H7 (cell line): Measurements from ENCODE around the gene TRIM37. TPM values are rescaled to one million over a fixed set of nuclear protein-coding genes. Genes with fewer than 3 reads are reported as not detected.
"Not testable (repeated sequence)": the region's sequence is repeated elsewhere in the genome, so short reads cannot be mapped to it uniquely, and the experiment has no call there.

Source experiments
- DNase-seq: peaks from one replicate; pipeline ENCODE4 v3.0.0; 2012
- H3K27me3 ChIP-seq: 2 replicates; pipeline ENCODE4 v1.6.0; 2011; ENCODE audit warnings: mild to moderate bottlenecking, low read length; ENCODE audit not compliant: control insufficient read depth, insufficient read depth
- H3K36me3 ChIP-seq: replicated peaks from 2 replicates; pipeline ENCODE4 v1.5.1; 2011; ENCODE audit warnings: low read length; ENCODE audit not compliant: control insufficient read depth, insufficient read depth
- H3K4me3 ChIP-seq: 2 replicates; pipeline ENCODE4 v1.5.1; 2011; ENCODE audit warnings: low read depth, mild to moderate bottlenecking, control low read depth, low read length, moderate library complexity; ENCODE audit not compliant: insufficient read depth
- total RNA-seq: library from RNA; depleted of rRNA; stranded (reverse); fragments of >200 nt; shearing (Covaris generic); gene quantifications from 2 replicates; pipeline ENCODE4 v1.2.3, GENCODE V29; 2014

The TRIM37 gene
- total RNA-seq, 1 experiment from 2014 or later, result 61.4 TPM

- H3K4me3 ChIP-seq, result no peak overlapping the region
- no peaks in the 10 kb centered on the region for H3K27me3 ChIP-seq
- DNase-seq, result no peak
- no peaks in the 10 kb centered on the region; the same call in 1 of the 2 replicates for H3K36me3 ChIP-seq
Measured at GRCh38 chr17:59094861-59095530, 11.7 kb downstream of the TRIM37 start.

GRCh38 chr17:59093702-59094231, 12.9 kb downstream of the TRIM37 start:
- no peak for DNase-seq
- H3K4me3 ChIP-seq, result no peak overlapping the region
- peaks cover 4% of the 10 kb centered on the region; the same call in 1 of the 2 replicates for H3K36me3 ChIP-seq
- H3K27me3 ChIP-seq, result no peaks in the 10 kb centered on the region

DNA sequence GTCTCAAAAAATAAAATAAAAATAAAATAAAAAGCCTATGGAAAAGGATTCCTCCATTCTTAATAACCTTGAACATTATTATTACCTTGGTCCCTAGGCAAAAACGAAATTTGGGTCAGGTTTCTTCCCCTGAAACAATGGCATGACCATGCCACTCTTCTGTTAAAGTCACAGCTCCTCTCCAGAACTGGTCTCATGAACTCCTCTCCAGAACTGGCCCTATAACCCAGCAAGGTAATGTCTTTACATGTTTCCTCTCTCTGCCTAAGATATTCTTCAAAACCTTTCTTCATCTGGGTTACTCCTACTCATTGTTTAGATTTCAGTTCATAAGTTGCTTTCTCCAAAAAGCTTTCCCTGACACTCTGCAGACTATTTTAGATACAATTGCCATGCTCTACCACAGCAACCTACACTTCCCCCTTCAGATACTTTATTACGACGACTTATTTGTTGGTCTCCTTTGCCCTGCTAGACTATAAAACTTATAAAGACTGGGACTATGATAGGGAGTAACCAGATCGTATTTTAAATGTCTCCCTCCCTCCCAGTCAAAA, 13.5 kb downstream of the TRIM37 start:
- no peaks in the 10 kb centered on the region for H3K27me3 ChIP-seq
- DNase-seq, result no peak
- H3K4me3 ChIP-seq, result no peak overlapping the region
- H3K36me3 ChIP-seq, result peaks cover 4% of the 10 kb centered on the region; the same call in 1 of the 2 replicates

- not testable (repeated sequence) for H3K27me3 ChIP-seq, DNase-seq, H3K36me3 ChIP-seq, H3K4me3 ChIP-seq
Measured at GRCh38 chr17:59090593-59090992, 16.1 kb downstream of the TRIM37 start.

GRCh38 chr17:59084154-59084553, 22.5 kb downstream of the TRIM37 start:
- H3K27me3 ChIP-seq, result no peaks in the 10 kb centered on the region
- peaks cover 5% of the 10 kb centered on the region for H3K36me3 ChIP-seq
- no peak for DNase-seq
- H3K4me3 ChIP-seq, result no peak overlapping the region

- H3K36me3 ChIP-seq, result peaks cover 5% of the 10 kb centered on the region
- no peaks in the 10 kb centered on the region for H3K27me3 ChIP-seq
- no peak for DNase-seq
- H3K4me3 ChIP-seq, result no peak overlapping the region
Measured at GRCh38 chr17:59074494-59074893, 32.2 kb downstream of the TRIM37 start.

- no peak for DNase-seq
- H3K36me3 ChIP-seq, result peaks cover 3% of the 10 kb centered on the region
Measured at GRCh38 chr17:59073972-59074371, 32.7 kb downstream of the TRIM37 start.

GRCh38 chr17:59069856-59070255, 36.8 kb downstream of the TRIM37 start:
- DNase-seq, result no peak
- Histone ChIP-seq H3K36me3 (peaks cover 3% of the 10 kb centered on the region), H3K4me3 (no peak overlapping the region), H3K27me3 (no peaks in the 10 kb centered on the region)

More at GRCh38 chr17:59073972-59074371, 32.7 kb downstream of the TRIM37 start:
- Histone ChIP-seq H3K27me3 (no peaks in the 10 kb centered on the region), H3K4me3 (no peak overlapping the region)

GRCh38 chr17:59067756-59068155, 38.9 kb downstream of the TRIM37 start:
- no peak for DNase-seq
- Histone ChIP-seq H3K36me3 (peaks cover 3% of the 10 kb centered on the region), H3K27me3 (no peaks in the 10 kb centered on the region), H3K4me3 (no peak overlapping the region)

DNA sequence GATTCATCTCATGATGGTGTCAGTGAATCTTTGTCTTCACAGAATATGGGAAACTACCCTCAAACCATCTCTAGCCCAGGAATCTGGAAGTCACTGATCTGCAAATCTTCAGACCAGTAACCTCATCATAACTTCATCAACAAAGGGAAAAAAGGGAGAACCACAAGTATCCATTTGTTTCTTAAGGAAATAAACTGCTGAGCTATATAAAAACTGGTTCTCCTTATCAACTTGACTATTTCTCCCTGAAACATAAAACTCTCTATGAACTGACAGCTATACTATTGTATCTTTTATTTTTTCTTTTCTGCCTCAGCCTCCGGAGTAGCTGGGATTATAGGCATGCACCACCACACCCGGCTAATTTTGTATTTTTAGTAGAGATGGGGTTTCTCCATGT, 39.3 kb downstream of the TRIM37 start:
- H3K27me3 ChIP-seq, result no peaks in the 10 kb centered on the region
- no peak for DNase-seq
- H3K4me3 ChIP-seq, result no peak overlapping the region
- peaks cover 3% of the 10 kb centered on the region for H3K36me3 ChIP-seq

DNA sequence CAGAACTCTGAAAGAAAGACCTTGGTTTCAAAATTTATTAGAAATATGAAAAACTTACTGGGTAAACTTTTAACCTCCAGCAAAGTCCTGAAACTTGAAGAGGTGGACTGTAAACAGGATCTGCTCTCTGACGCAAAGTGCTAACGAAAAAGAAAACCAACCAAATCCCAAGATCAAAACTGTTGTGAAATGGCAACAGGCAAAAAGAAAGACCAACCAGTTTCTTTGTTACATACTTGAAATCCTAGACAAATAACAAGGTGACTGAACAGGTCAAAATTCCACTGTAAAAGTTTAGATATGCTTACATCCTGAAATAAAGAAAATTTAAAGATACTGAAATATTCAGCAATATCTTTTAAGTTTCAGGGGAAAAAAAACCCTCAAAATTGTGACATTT, 44.2 kb downstream of the TRIM37 start:
- Histone ChIP-seq H3K4me3 (no peak overlapping the region), H3K27me3 (no peaks in the 10 kb centered on the region), H3K36me3 (peaks cover 3% of the 10 kb centered on the region)
- no peak for DNase-seq

- H3K27me3 ChIP-seq, result no peaks in the 10 kb centered on the region
Measured at GRCh38 chr17:59056857-59057256, 49.8 kb downstream of the TRIM37 start.

DNA sequence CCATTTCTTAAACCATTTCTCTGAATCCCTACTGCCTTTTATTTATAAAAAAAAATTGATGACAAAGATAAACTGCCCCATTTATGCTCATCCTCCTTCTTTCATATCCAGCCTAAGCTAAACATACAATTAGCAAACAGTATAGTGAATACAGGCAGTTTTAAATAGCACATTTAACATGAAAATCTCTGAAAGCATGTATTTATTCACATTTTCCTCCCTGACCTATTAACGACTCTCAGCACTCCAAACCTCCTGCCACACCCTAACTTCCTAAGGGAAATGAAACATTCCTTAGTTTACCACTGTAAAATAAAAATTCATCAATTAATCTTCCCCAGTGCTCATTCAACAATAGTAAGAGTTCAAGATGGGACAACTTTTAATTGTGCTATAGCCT, 56.9 kb downstream of the TRIM37 start:
- H3K27me3 ChIP-seq, result no peaks in the 10 kb centered on the region
- H3K4me3 ChIP-seq, result no peak overlapping the region
- no peak for DNase-seq
- H3K36me3 ChIP-seq, result peaks cover 6% of the 10 kb centered on the region

More at GRCh38 chr17:59056857-59057256, 49.8 kb downstream of the TRIM37 start:
- Histone ChIP-seq H3K4me3 (no peak overlapping the region), H3K36me3 (peaks cover 3% of the 10 kb centered on the region)
- no peak for DNase-seq

GRCh38 chr17:59047616-59048015, 59.1 kb downstream of the TRIM37 start:
- no peak for DNase-seq
- Histone ChIP-seq H3K4me3 (no peak overlapping the region), H3K27me3 (no peaks in the 10 kb centered on the region), H3K36me3 (peaks cover 12% of the 10 kb centered on the region)

- H3K4me3 ChIP-seq, result no peak overlapping the region
- DNase-seq, result no peak
- H3K36me3 ChIP-seq, result peaks cover 12% of the 10 kb centered on the region
- H3K27me3 ChIP-seq, result no peaks in the 10 kb centered on the region
Measured at GRCh38 chr17:59046192-59046591, 60.5 kb downstream of the TRIM37 start.
